ENCODE data around the gene ZDHHC7. TPM values are rescaled to one million over a fixed set of nuclear protein-coding genes. Genes with fewer than 3 reads are reported as not detected.

Gene ZDHHC7
- total RNA-seq, 3 donors from 2014 or later: 38.7 to 69.6 (median 41.1) TPM

GRCh38 chr16:85005285-85006069 lies 5.9 kb downstream of the ZDHHC7 start:
- intact Hi-C loops (cut with DNase I; ENCODE audit: low total_unique reads): no loop called here
- H3K27ac ChIP-seq: peak overlapping the region; percentile 83 to 85
- H3K27me3 ChIP-seq: no peaks in the 10 kb centered on the region
- peak overlapping the region in 1 of 3 donors; percentile 15 for H3K4me3 ChIP-seq
- H3K9me3 ChIP-seq: no peaks in the 10 kb centered on the region
- peaks cover 10 to 22% of the 10 kb centered on the region in 2 donors for H3K4me1 ChIP-seq
- TF ChIP-seq CTCF (IDR thresholded peaks at IDR 0.05): no peak
- peak in 1 of 3 donors; percentile 39 for TF ChIP-seq POLR2AphosphoS5 (IDR thresholded peaks at IDR 0.05)
- no peaks in the 10 kb centered on the region for H3K36me3 ChIP-seq
- no peak for DNase-seq (ENCODE audit: low spot score in 2 of 2)

GRCh38 chr16:85004587-85005205 lies 6.6 kb downstream of the ZDHHC7 start:
- H3K4me1 ChIP-seq: peaks cover 10 to 24% of the 10 kb centered on the region in 2 donors
- no peak overlapping the region for H3K4me3 ChIP-seq
- H3K9me3 ChIP-seq: no peaks in the 10 kb centered on the region
- H3K27me3 ChIP-seq: no peaks in the 10 kb centered on the region
- peak overlapping the region; percentile 83 to 85 for H3K27ac ChIP-seq
- intact Hi-C loops (cut with DNase I; ENCODE audit: low total_unique reads): no loop called here
- no peak for DNase-seq (ENCODE audit: low spot score in 2 of 2)
- no peaks in the 10 kb centered on the region for H3K36me3 ChIP-seq
- TF ChIP-seq CTCF (IDR thresholded peaks at IDR 0.05) (no peak), POLR2AphosphoS5 (IDR thresholded peaks at IDR 0.05) (no peak), POLR2A (IDR thresholded peaks at IDR 0.05) (no peak)

GRCh38 chr16:85003725-85004586 lies 7.4 kb downstream of the ZDHHC7 start:
- Histone ChIP-seq H3K9me3 (no peaks in the 10 kb centered on the region), H3K4me3 (peak overlapping the region in 2 of 3 donors; percentile 1 to 16), H3K36me3 (no peaks in the 10 kb centered on the region), H3K27me3 (no peaks in the 10 kb centered on the region), H3K4me1 (peaks cover 10 to 24% of the 10 kb centered on the region in 2 donors), H3K27ac (peak overlapping the region; percentile 83 to 85)
- DNase-seq (ENCODE audit: low spot score in 2 of 2): no peak
- TF ChIP-seq CTCF (IDR thresholded peaks at IDR 0.05) (no peak), POLR2A (IDR thresholded peaks at IDR 0.05) (no peak), POLR2AphosphoS5 (IDR thresholded peaks at IDR 0.05) (no peak)
- intact Hi-C loops (cut with DNase I; ENCODE audit: low total_unique reads): no loop called here

GRCh38 chr16:85003076-85003475 lies 8.3 kb downstream of the ZDHHC7 start:
- no peak for DNase-seq (ENCODE audit: low spot score in 2 of 2)
- Histone ChIP-seq H3K4me1 (peaks cover 10 to 24% of the 10 kb centered on the region in 2 donors), H3K36me3 (no peaks in the 10 kb centered on the region), H3K27me3 (no peaks in the 10 kb centered on the region), H3K9me3 (no peaks in the 10 kb centered on the region), H3K4me3 (peak overlapping the region in 1 of 3 donors; percentile 51), H3K27ac (peak overlapping the region; percentile 83 to 85)
- intact Hi-C loops (cut with DNase I; ENCODE audit: low total_unique reads): no loop called here
- TF ChIP-seq POLR2AphosphoS5 (IDR thresholded peaks at IDR 0.05): no peak
- TF ChIP-seq CTCF (IDR thresholded peaks at IDR 0.05): no peak
- TF ChIP-seq POLR2A (IDR thresholded peaks at IDR 0.05): no peak
